ENCODE measurements around the gene SLC5A10. TPM values are rescaled to one million over a fixed set of nuclear protein-coding genes. Genes with fewer than 3 reads are reported as not detected.
A peak's percentile ranks its signal among the peaks of the same experiment; 100 is the strongest.

The SLC5A10 gene
- total RNA-seq, 2 donors from 2014 or later = not detected

GRCh38 chr17:18928628-18929125, 23.3 kb upstream of the SLC5A10 start:
- H3K9me3 ChIP-seq (ENCODE audit: control insufficient read depth, low read length, poor library complexity, severe bottlenecking) = no peaks in the 10 kb centered on the region
- Mint-ChIP-seq H3K27me3 (no peaks in the 10 kb centered on the region), H3K4me1 (peaks cover 15% of the 10 kb centered on the region), H3K36me3 (ENCODE audit: low read depth) (peaks cover 3% of the 10 kb centered on the region), H3K4me3 (no peak overlapping the region), H3K27ac (no peak overlapping the region)
- DNase-seq = no peak
- ATAC-seq = no peak

DNA sequence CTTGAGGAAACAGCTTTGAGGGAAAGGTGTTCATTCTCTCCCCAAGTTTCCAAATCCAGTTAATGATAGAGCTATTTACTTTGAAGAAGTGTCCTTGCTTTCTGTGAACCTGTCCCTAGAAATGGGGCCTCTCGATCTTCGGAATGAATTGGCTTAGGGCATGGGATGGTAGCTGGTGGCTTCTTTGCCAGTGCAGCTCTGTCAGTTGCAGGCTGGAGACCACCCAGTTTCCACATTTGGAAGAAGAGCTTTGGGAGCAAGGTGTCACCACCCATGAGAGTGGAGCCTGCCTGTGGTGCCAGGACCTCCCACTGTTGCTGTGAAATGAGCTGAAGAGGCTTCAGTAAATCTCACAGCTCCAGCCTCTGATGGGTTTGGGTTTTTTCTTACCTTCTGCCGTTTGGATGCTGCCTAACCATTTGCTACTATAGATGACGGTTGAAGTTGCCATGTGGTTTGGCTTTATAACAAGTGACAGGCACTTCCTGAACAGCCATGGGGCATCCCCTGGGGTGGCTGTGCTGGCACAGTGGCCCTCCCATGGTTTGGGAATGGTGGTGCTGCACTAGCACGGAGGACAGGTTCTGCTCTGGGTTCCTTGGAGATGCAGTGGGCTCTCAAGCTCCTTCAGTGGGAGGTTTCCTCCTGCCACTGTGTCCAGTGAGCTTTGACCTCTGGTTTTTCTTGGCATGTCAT, 19.5 kb upstream of the SLC5A10 start:
- DNase-seq (no peak), ATAC-seq (peak; percentile 65)
- no peak overlapping the region for H3K27ac Mint-ChIP-seq
- no peaks in the 10 kb centered on the region for H3K36me3 Mint-ChIP-seq (ENCODE audit: low read depth)
- no peaks in the 10 kb centered on the region for H3K27me3 Mint-ChIP-seq
- no peak overlapping the region for H3K4me3 Mint-ChIP-seq
- H3K4me1 Mint-ChIP-seq = peaks cover 12% of the 10 kb centered on the region
- H3K9me3 ChIP-seq (ENCODE audit: control insufficient read depth, low read length, poor library complexity, severe bottlenecking) = no peaks in the 10 kb centered on the region

DNA sequence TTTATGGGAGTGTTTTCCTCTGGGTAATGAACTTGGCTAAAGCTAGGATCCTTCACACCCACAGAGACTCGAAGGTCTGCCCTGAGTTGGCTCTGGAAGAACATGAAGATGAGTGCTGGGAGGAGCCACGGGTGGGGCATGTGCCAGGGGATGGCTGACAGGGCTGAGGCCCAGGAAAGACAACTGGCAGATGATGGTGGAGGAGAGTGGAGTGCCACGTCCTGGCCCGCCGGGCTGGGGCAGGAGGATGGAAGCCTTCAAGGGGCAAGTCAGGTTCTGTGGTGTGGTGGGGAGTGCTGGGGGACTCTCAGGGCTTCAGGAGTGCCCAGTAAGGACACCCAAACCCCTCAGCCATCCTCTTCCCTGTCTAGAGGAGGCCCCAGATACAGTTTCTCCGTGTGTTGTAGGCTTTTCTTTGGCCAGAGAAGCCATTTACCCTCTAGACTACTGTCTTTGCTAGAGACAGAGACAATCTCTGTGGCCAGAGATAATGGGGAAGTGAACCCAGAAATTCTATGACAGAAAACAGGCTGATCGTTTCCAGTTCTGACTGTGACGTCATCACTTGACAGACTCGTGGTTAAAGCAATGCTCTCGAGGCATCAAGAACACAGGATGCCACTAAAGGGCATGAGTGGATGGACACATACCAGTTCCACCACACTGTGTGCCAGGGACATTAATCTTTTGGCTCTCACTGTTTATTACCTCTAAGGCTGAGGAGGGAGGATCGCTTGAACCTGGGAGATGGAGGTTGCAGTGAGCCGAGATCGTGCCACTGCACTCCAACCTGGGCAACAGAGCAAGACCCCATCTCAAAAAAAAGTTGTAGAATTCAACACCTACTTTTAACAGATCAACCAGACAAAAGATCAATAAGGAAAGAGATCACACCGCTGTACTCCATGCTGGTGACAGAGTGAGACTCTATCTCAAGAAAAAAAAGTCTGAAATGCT, 18.6 kb upstream of the SLC5A10 start:
- Mint-ChIP-seq H3K4me3 (no peak overlapping the region), H3K27ac (peak overlapping the region; percentile 54), H3K4me1 (peaks cover 11% of the 10 kb centered on the region), H3K36me3 (ENCODE audit: low read depth) (no peaks in the 10 kb centered on the region), H3K27me3 (no peaks in the 10 kb centered on the region)
- no peak for ATAC-seq
- H3K9me3 ChIP-seq (ENCODE audit: control insufficient read depth, low read length, poor library complexity, severe bottlenecking) = no peaks in the 10 kb centered on the region
- DNase-seq = no peak

- H3K27me3 Mint-ChIP-seq = peaks cover 18% of the 10 kb centered on the region
- no peaks in the 10 kb centered on the region for H3K36me3 Mint-ChIP-seq (ENCODE audit: low read depth)
- no peak overlapping the region for H3K27ac Mint-ChIP-seq
- DNase-seq (no peak), ATAC-seq (no peak)
- peaks cover 2% of the 10 kb centered on the region for H3K4me1 Mint-ChIP-seq
- no peak overlapping the region for H3K4me3 Mint-ChIP-seq
- no peaks in the 10 kb centered on the region for H3K9me3 ChIP-seq (ENCODE audit: control insufficient read depth, low read length, poor library complexity, severe bottlenecking)
Measured at GRCh38 chr17:18937981-18938691, 13.8 kb upstream of the SLC5A10 start.

DNA sequence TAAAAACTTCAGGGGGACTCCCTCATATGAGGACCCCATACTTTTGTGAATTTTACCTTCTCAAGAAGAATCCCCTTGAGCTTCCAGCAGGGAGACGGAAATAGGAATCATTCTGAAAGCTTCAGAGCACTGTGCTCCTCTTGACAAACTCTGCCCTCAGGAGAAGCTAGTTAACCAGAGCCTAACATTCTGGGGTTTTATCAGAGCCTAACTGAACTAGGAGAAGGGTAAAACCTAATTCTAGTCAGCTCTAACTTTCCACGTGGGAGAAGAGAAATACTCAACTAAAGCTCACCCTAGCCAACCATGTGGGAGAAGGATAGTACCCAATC, 13.3 kb upstream of the SLC5A10 start:
- H3K4me3 Mint-ChIP-seq = no peak overlapping the region
- H3K36me3 Mint-ChIP-seq (ENCODE audit: low read depth) = no peaks in the 10 kb centered on the region

GRCh38 chr17:18944646-18945045, 7.3 kb upstream of the SLC5A10 start:
- H3K9me3 ChIP-seq (ENCODE audit: control insufficient read depth, low read length, poor library complexity, severe bottlenecking) = no peaks in the 10 kb centered on the region
- Mint-ChIP-seq H3K27me3 (peaks cover 29% of the 10 kb centered on the region), H3K27ac (no peak overlapping the region), H3K4me1 (peaks cover 6% of the 10 kb centered on the region), H3K4me3 (no peak overlapping the region), H3K36me3 (ENCODE audit: low read depth) (peaks cover 2% of the 10 kb centered on the region)
- no peak for DNase-seq
- ATAC-seq = no peak

More for the DNA sequence above, 13.3 kb upstream of the SLC5A10 start:
- no peak for DNase-seq
- no peak for ATAC-seq
- no peaks in the 10 kb centered on the region for H3K9me3 ChIP-seq (ENCODE audit: control insufficient read depth, low read length, poor library complexity, severe bottlenecking)
- peaks cover 18% of the 10 kb centered on the region for H3K27me3 Mint-ChIP-seq
- no peak overlapping the region for H3K27ac Mint-ChIP-seq
- H3K4me1 Mint-ChIP-seq = peaks cover 2% of the 10 kb centered on the region

DNA sequence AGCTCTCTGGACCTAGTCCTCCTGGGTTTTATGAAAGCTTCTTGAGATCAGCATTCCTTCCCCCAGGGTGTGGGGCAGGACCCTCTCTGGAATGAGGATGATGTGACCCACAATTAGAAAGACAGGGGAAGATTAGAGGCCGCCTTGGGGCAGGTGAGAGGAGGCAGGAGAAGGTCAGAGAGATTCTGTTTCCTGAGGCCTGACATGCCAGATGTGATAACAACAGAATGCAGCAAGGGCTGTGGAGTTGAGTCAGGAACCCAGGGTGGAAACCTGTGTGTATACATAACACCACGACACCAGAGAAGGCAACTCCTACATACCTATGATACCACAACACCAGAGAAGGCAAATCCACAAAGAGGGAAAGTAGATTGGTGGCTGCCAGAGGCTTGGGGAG, 5.4 kb upstream of the SLC5A10 start:
- H3K27me3 Mint-ChIP-seq = peaks cover 32% of the 10 kb centered on the region
- ATAC-seq = no peak
- H3K27ac Mint-ChIP-seq = peak overlapping the region; percentile 39
- peaks cover 2% of the 10 kb centered on the region for H3K36me3 Mint-ChIP-seq (ENCODE audit: low read depth)
- no peaks in the 10 kb centered on the region for H3K9me3 ChIP-seq (ENCODE audit: control insufficient read depth, low read length, poor library complexity, severe bottlenecking)
- peaks cover 10% of the 10 kb centered on the region for H3K4me1 Mint-ChIP-seq
- no peak overlapping the region for H3K4me3 Mint-ChIP-seq
- no peak for DNase-seq

DNA sequence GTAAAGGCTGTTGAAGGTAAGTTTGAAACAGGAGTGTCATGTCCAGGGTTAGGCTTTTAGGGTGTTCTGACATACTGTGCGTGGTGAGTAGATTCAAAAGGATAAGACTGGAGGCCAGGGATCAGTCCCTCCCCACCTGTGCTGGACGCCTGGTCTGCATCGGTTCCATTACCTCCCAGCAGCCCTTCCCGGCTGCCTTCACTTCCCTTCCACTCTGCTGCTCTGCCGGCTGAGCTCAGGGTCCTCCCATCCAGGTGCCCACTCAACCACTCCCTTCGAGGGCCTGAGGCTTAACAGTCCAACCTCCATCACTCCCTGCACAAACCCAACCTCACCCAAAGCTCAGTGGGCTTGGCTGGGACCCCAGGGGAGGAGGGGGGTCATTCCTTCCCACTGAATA, 4.1 kb upstream of the SLC5A10 start:
- H3K4me3 Mint-ChIP-seq = no peak overlapping the region
- DNase-seq (no peak), ATAC-seq (no peak)
- H3K36me3 Mint-ChIP-seq (ENCODE audit: low read depth) = peaks cover 2% of the 10 kb centered on the region
- H3K27ac Mint-ChIP-seq = no peak overlapping the region
- H3K9me3 ChIP-seq (ENCODE audit: control insufficient read depth, low read length, poor library complexity, severe bottlenecking) = no peaks in the 10 kb centered on the region
- H3K4me1 Mint-ChIP-seq = peaks cover 10% of the 10 kb centered on the region
- peaks cover 24% of the 10 kb centered on the region for H3K27me3 Mint-ChIP-seq

- H3K27ac Mint-ChIP-seq = no peak overlapping the region
- no peaks in the 10 kb centered on the region for H3K9me3 ChIP-seq (ENCODE audit: control insufficient read depth, low read length, poor library complexity, severe bottlenecking)
- H3K27me3 Mint-ChIP-seq = peaks cover 24% of the 10 kb centered on the region
- peaks cover 2% of the 10 kb centered on the region for H3K36me3 Mint-ChIP-seq (ENCODE audit: low read depth)
- no peak overlapping the region for H3K4me3 Mint-ChIP-seq
- peaks cover 13% of the 10 kb centered on the region for H3K4me1 Mint-ChIP-seq
- no peak for ATAC-seq
- no peak for DNase-seq
Measured at GRCh38 chr17:18948476-18949006, 3.4 kb upstream of the SLC5A10 start.

DNA sequence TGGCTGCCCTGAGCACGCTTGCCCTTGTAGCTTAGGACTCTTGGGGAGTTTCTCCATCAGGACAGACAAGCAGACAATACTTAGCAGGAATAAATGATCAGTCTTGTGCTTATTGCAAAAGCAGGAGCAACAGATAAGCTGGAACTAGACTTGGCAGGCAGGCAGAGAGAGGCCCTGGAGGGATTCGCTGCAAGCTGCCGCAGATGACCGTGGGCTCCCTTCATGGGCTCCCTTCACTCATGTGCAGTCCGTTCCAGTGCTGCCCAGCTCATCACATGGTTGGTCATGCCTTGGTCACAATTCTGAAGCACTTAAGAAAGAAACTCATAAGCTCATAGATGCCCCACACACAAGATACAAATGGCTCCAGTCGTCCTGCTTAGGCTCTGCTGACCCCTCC, 2.4 kb upstream of the SLC5A10 start:
- Mint-ChIP-seq H3K27me3 (peaks cover 24% of the 10 kb centered on the region), H3K27ac (no peak overlapping the region), H3K4me1 (peaks cover 17% of the 10 kb centered on the region), H3K36me3 (ENCODE audit: low read depth) (peaks cover 2% of the 10 kb centered on the region), H3K4me3 (no peak overlapping the region)
- ATAC-seq (no peak), DNase-seq (no peak)
- H3K9me3 ChIP-seq (ENCODE audit: control insufficient read depth, low read length, poor library complexity, severe bottlenecking) = no peaks in the 10 kb centered on the region

GRCh38 chr17:18950346-18950745, 1.6 kb upstream of the SLC5A10 start:
- Mint-ChIP-seq H3K4me1 (peaks cover 24% of the 10 kb centered on the region), H3K4me3 (no peak overlapping the region), H3K27me3 (peaks cover 24% of the 10 kb centered on the region), H3K36me3 (ENCODE audit: low read depth) (peaks cover 2% of the 10 kb centered on the region), H3K27ac (no peak overlapping the region)
- H3K9me3 ChIP-seq (ENCODE audit: control insufficient read depth, low read length, poor library complexity, severe bottlenecking) = no peaks in the 10 kb centered on the region
- ATAC-seq (no peak), DNase-seq (no peak)

DNA sequence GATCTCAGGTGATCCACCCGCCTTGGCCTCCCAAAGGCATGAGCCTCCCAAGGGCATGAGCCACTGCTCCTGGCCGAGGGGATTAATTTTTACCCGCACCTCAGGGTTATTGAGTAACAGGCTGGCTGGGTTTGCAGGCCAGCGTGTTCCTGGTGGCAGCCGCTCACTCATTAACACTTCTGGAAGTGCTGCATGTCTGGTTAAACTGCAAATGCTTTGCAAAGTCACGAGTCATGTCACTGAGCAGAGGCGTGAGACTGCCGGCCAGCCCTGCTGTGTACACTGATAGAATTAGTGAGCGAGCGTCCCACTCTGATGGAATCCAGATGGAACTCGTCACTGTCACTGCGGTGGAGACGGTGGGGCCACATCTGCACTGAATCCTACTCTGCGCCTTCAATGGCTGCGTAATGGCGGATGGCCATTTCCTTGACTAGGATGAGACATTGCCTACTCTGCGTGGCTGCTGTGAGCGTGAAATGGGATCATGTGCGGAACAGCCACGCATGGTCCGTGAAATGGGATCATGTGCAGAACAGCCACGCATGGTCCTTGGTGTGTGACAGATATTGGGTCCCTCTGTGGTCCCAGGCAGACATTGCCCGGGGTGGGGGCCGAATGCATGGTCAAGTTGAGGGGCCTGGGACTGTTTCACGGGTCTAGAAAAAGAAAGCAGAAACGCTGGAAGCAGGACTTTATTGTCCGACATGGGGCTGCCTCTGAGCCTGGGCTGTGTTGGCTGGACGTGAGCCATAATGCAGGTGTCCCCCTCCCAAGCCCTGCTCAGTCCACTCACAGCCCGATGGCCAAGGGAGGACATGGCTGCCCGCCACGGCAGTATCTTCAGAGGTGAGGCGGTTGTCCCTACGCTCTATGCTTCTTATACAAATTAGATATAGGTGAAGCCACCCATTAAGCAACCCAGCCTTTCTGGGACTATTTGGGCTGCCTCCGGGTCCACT, 740 bp upstream of the SLC5A10 start:
- H3K36me3 Mint-ChIP-seq (ENCODE audit: low read depth) = peaks cover 2% of the 10 kb centered on the region
- DNase-seq (no peak), ATAC-seq (no peak)
- no peak overlapping the region for H3K4me3 Mint-ChIP-seq
- H3K4me1 Mint-ChIP-seq = peaks cover 27% of the 10 kb centered on the region
- no peak overlapping the region for H3K27ac Mint-ChIP-seq
- peaks cover 19% of the 10 kb centered on the region for H3K27me3 Mint-ChIP-seq
- H3K9me3 ChIP-seq (ENCODE audit: control insufficient read depth, low read length, poor library complexity, severe bottlenecking) = no peaks in the 10 kb centered on the region
